Endothelial cell of umbilical vein (primary cell): ENCODE measurements around the gene DNAI1. TPM values are rescaled to one million over a fixed set of nuclear protein-coding genes. Genes with fewer than 3 reads are reported as not detected.

Experiments used
- BruUV-seq: library from RNA; stranded (reverse); fragments of 400-500 nt; replicated peaks from 2 replicates; lab custom pipeline; 2021; lab: Mats Ljungman, UMichigan
- CTCF ChIA-PET: fragments of 300-600, 350-600 bp; sonication (Branson Sonifier 250); formaldehyde crosslinking; loops from one replicate; lab custom pipeline; 2021; ENCODE audit warnings: antibody characterized with exemption, inconsistent platforms; lab: Charles Lee
- POLR2A ChIA-PET: fragments of 300-600, 350-600 bp; sonication (Branson Sonifier 250); formaldehyde crosslinking; loops from one replicate; lab custom pipeline; 2021; ENCODE audit warnings: antibody characterized with exemption, inconsistent platforms; lab: Charles Lee
- DNase-seq: peaks from one replicate; pipeline ENCODE4 v3.0.0-alpha.2; 2011; ENCODE audit warnings: low read depth, low spot score
- FAIRE-seq: peaks from 2 replicates; lab custom pipeline; 2011; peaks lifted over from hg19 to GRCh38; lab: Jason Lieb, UNC
- H2AFZ ChIP-seq: 2 replicates; pipeline ENCODE4 v1.6.0; 2012; ENCODE audit warnings: low read depth, low read length, control low read depth, inconsistent platforms
- H3K27ac ChIP-seq: 2 replicates; pipeline ENCODE4 v1.5.1; 2011; ENCODE audit warnings: low read depth, mild to moderate bottlenecking, control low read depth, low read length, moderate library complexity; ENCODE audit not compliant: insufficient read depth
- H3K27me3 ChIP-seq, 2 experiments: 2 replicates each; pipeline versions ENCODE4 v1.6.0 to v1.6.1; 2011; ENCODE audit warnings: low read length in 2 of 2, mixed read lengths in 1 of 2; ENCODE audit not compliant: control insufficient read depth in 2 of 2, insufficient read depth in 2 of 2
- H3K36me3 ChIP-seq, 2 experiments: 2 replicates in 1 of 2; 3 replicates in 1 of 2; pipeline ENCODE4 v1.5.1; 2011; ENCODE audit warnings: low read length in 2 of 2, mild to moderate bottlenecking in 1 of 2, moderate library complexity in 1 of 2; ENCODE audit not compliant: control insufficient read depth in 2 of 2, insufficient read depth in 2 of 2; ENCODE audit errors: extremely low read depth in 1 of 2
- H3K4me1 ChIP-seq: 3 replicates; pipeline ENCODE4 v1.5.1; 2011; ENCODE audit warnings: mild to moderate bottlenecking, low read length; ENCODE audit not compliant: control insufficient read depth, insufficient read depth; ENCODE audit errors: extremely low read depth
- H3K4me2 ChIP-seq: 2 replicates; pipeline ENCODE4 v1.6.1; 2011; ENCODE audit warnings: low read length, control low read depth, mixed read lengths; ENCODE audit not compliant: insufficient read depth
- H3K4me3 ChIP-seq, 3 experiments: fragments of 200-600 bp in 1 of 3; sonication (generic), shearing (Covaris generic) in 1 of 3; replicated peaks in 1 of 3; 2 replicates each; pipeline ENCODE4 v1.5.1; 2011 to 2016; ENCODE audit warnings: control low read depth in 3 of 3, low read length in 3 of 3, mild to moderate bottlenecking in 2 of 3, inconsistent platforms in 1 of 3, low read depth in 1 of 3, moderate library complexity in 1 of 3; ENCODE audit not compliant: insufficient read depth in 1 of 3
- H3K79me2 ChIP-seq: 2 replicates; pipeline ENCODE4 v1.6.0; 2012; ENCODE audit warnings: low read length, inconsistent platforms; ENCODE audit not compliant: control insufficient read depth, insufficient read depth
- H3K9ac ChIP-seq: replicated peaks from 2 replicates; pipeline ENCODE3; 2011; ENCODE audit warnings: low read length, control low read depth; ENCODE audit not compliant: insufficient read depth; ENCODE audit errors: extremely low read depth
- H3K9me1 ChIP-seq: replicated peaks from 3 replicates; pipeline ENCODE4 v1.6.0; 2011; ENCODE audit warnings: mild to moderate bottlenecking, low read length; ENCODE audit not compliant: control insufficient read depth, insufficient read depth; ENCODE audit errors: extremely low read depth
- H3K9me3 ChIP-seq: replicated peaks from 2 replicates; pipeline ENCODE4 v1.5.1; 2012; ENCODE audit warnings: low read length, inconsistent platforms; ENCODE audit not compliant: control insufficient read depth, insufficient read depth
- H4K20me1 ChIP-seq: replicated peaks from 2 replicates; pipeline ENCODE3; 2011; ENCODE audit warnings: mild to moderate bottlenecking, low read length; ENCODE audit not compliant: control insufficient read depth, insufficient read depth; ENCODE audit errors: extremely low read depth
- EZH2 ChIP-seq: IDR thresholded peaks from 2 replicates; pipeline ENCODE4 v1.6.1; 2012; ENCODE audit warnings: borderline replicate concordance, low read depth, mild to moderate bottlenecking, moderate library complexity, low read length, inconsistent platforms; ENCODE audit not compliant: severe bottlenecking
- GATA2 ChIP-seq: IDR thresholded peaks from 2 replicates; pipeline ENCODE4 v1.7.0; 2011; ENCODE audit warnings: low read depth, mild to moderate bottlenecking, moderate library complexity, mixed read lengths, low read length; ENCODE audit not compliant: insufficient read length, insufficient read depth
- JUN ChIP-seq: IDR thresholded peaks from 2 replicates; pipeline ENCODE4 v1.6.1; 2011; ENCODE audit warnings: borderline replicate concordance, low read depth; ENCODE audit not compliant: insufficient read length, insufficient read depth
- POLR2A ChIP-seq: IDR thresholded peaks from 2 replicates; pipeline ENCODE4 v1.6.1; 2012; ENCODE audit warnings: low read depth, mild to moderate bottlenecking, control low read depth, low read length
- POLR2AphosphoS5 ChIP-seq: IDR thresholded peaks from 2 replicates; pipeline ENCODE4 v1.6.1; 2012; ENCODE audit warnings: low read depth, mild to moderate bottlenecking, control low read depth, low read length, moderate library complexity; ENCODE audit not compliant: insufficient read depth
- dilution Hi-C: fragments of 300-500 bp; cut with MboI; formaldehyde crosslinking; loops from one replicate; pipeline ENCODE4 v1.15.0; 2019; ENCODE audit warnings: low sequenced_read_pairs; ENCODE audit not compliant: extremely low pct_ligation_motif_present
- intact Hi-C: fragments of 100-400 bp; cut with micrococcal nuclease; formaldehyde crosslinking; loops from one replicate; pipeline ENCODE4 v1.10.0; 2022
- polyA plus RNA-seq, 4 experiments: library from polyadenylated mRNA; depleted of rRNA in 3 of 4; stranded (reverse) in 3 of 4; unstranded in 1 of 4; fragments of >200 nt; gene quantifications; 2 replicates each; pipeline versions ENCODE4 v1.2.1 to v1.2.3, GENCODE V29; 2011 to 2012; ENCODE audit warnings: missing spikeins in 1 of 4
- total RNA-seq: library from RNA; stranded (reverse); gene quantifications from 2 replicates; pipeline ENCODE4 v1.2.3, GENCODE V29; 2021
- TF ChIP-seq, protein P1 (sequence below): IDR thresholded peaks from 2 replicates; pipeline ENCODE4 v1.6.1; 2011; ENCODE audit not compliant: insufficient read depth, insufficient read length

The DNAI1 gene
- total and polyA plus RNA-seq, 2 donors (not counting 3 experiments of a cell fraction or from before 2014, with no cell fraction given) = not detected

DNA sequence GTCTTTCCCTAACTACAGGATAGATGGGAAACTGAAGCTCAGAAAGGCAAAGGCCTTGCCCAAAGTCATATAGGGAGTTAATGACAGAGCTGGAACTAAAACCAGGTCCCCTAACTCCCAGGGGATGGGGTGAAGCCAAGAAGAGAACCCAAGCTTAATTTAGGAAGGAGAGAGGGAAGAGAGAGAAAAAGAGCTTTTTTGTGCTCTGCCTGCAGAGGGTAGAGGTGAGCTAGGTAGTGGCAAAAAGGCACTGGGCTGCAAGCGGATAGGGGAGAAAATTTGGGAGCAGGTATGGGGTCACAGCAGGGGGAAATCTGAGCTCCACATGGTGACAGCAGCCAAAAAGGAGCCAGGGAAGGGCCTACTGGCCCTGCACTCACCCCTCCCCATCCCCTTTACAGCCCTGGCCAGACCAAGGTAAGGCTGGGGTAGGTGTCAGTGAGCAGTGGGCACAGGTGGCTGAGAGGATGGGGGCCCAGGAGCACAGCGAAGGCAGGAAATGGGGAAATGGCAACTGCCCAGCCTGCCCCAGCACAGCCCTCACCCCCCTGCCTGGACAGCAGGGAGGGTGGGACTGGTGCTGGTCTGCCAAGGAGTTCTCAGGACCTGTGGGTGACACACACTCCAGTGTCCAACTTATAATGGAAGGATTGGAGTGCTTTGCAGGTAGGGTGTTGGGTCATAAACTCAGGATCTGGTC, 60.9 kb downstream of the DNAI1 start:
- peaks cover 9 to 15% of the 10 kb centered on the region in 2 experiments for H3K27me3 ChIP-seq
- H3K9ac ChIP-seq = no peak overlapping the region
- DNase-seq (no peak), FAIRE-seq (no peak)
- intact Hi-C loops (no loop called here), dilution Hi-C loops (loop anchor here (25.0 kb wide), 1 partner anchor 107 kb away; no protein-coding TSS in a partner anchor)
- no TSS peak for BruUV-seq
- H3K9me3 ChIP-seq = no peaks in the 10 kb centered on the region
- H3K27ac ChIP-seq = no peak overlapping the region
- CTCF ChIA-PET = interaction anchor here (1.2 to 2.4 kb wide), 5 partner anchors 18 to 116 kb away, joined by 3 to 12 read pairs (median 6); no protein-coding TSS in a partner anchor
- no peak overlapping the region for H3K4me2 ChIP-seq
- no peak for TF ChIP-seq GATA2
- no peak overlapping the region for H3K4me3 ChIP-seq
- no peaks in the 10 kb centered on the region for H4K20me1 ChIP-seq
- POLR2A ChIA-PET = no interaction called here
- no peaks in the 10 kb centered on the region for H3K36me3 ChIP-seq
- H3K79me2 ChIP-seq = no peaks in the 10 kb centered on the region
- peaks cover 3% of the 10 kb centered on the region for H3K4me1 ChIP-seq
- H2AFZ ChIP-seq = no peak overlapping the region
- H3K9me1 ChIP-seq = no peaks in the 10 kb centered on the region

DNA sequence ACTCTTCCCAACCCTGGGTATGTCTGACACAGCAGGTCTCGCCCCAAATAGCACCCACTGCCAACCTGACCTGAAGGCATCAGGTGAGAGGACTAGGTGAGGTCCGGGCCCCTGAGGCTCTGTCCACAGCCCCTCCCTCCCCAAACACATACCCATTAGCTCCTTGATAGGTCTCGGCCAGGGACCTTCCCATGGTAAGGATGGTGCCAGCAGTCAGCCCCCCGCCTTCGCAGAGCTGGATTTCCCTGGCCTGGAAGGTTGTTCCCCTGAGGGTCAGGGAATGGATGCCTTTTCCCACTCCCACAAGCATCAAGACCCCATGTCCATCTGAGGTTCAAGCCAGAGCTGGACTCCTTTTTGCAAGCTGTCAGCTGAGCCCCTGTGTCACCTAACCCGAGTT, 61.5 kb downstream of the DNAI1 start:
- ChIA-PET CTCF (interaction anchor here (1.2 to 2.4 kb wide), 3 partner anchors 18 to 116 kb away, joined by 6 to 12 read pairs (median 10); no protein-coding TSS in a partner anchor), POLR2A (no interaction called here)
- no peak overlapping the region for H3K9ac ChIP-seq
- FAIRE-seq = no peak
- no peak overlapping the region for H2AFZ ChIP-seq
- no peak overlapping the region for H3K4me2 ChIP-seq
- TF ChIP-seq POLR2AphosphoS5 = no peak
- TF ChIP-seq, protein P1, sequence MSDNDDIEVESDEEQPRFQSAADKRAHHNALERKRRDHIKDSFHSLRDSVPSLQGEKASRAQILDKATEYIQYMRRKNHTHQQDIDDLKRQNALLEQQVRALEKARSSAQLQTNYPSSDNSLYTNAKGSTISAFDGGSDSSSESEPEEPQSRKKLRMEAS = no peak
- no peak for TF ChIP-seq POLR2A
- TF ChIP-seq JUN = no peak
- TF ChIP-seq EZH2 = no peak
- no peak for TF ChIP-seq GATA2
- peaks cover 11 to 18% of the 10 kb centered on the region in 2 experiments for H3K27me3 ChIP-seq
- dilution Hi-C loops (loop anchor here (25.0 kb wide), 1 partner anchor 108 kb away; no protein-coding TSS in a partner anchor), intact Hi-C loops (no loop called here)
- no peak for DNase-seq
- H3K27ac ChIP-seq = no peak overlapping the region
- H3K9me3 ChIP-seq = no peaks in the 10 kb centered on the region
- no peak overlapping the region for H3K4me3 ChIP-seq
- no peaks in the 10 kb centered on the region for H3K36me3 ChIP-seq
- H3K4me1 ChIP-seq = peaks cover 3% of the 10 kb centered on the region
- no TSS peak for BruUV-seq
- no peaks in the 10 kb centered on the region for H3K79me2 ChIP-seq
- no peaks in the 10 kb centered on the region for H4K20me1 ChIP-seq
- H3K9me1 ChIP-seq = no peaks in the 10 kb centered on the region
